Neuron (in vitro differentiated cells): ENCODE data around the gene IRF2BPL.

Experiments used
- H2AFZ ChIP-seq: one replicate; pipeline ENCODE4 v1.6.1; 2013; ENCODE audit warnings: low read depth, mild to moderate bottlenecking, inconsistent platforms, low read length, moderate library complexity
- H3K27me3 ChIP-seq: one replicate; pipeline ENCODE4 v1.6.1; 2013; ENCODE audit warnings: low read length; ENCODE audit not compliant: insufficient read depth
- H3K36me3 ChIP-seq: one replicate; pipeline ENCODE4 v1.6.1; 2013; ENCODE audit warnings: low read length; ENCODE audit not compliant: insufficient read depth
- H3K4me1 ChIP-seq: one replicate; pipeline ENCODE4 v1.6.1; 2013; ENCODE audit warnings: low read length; ENCODE audit not compliant: insufficient read depth
- H3K4me3 ChIP-seq: 2 replicates; pipeline ENCODE4 v1.5.1; 2013; ENCODE audit warnings: mild to moderate bottlenecking, low read length, moderate library complexity
- H3K9me3 ChIP-seq: one replicate; pipeline ENCODE4 v1.6.1; 2013; ENCODE audit warnings: low read length

Gene IRF2BPL

DNA sequence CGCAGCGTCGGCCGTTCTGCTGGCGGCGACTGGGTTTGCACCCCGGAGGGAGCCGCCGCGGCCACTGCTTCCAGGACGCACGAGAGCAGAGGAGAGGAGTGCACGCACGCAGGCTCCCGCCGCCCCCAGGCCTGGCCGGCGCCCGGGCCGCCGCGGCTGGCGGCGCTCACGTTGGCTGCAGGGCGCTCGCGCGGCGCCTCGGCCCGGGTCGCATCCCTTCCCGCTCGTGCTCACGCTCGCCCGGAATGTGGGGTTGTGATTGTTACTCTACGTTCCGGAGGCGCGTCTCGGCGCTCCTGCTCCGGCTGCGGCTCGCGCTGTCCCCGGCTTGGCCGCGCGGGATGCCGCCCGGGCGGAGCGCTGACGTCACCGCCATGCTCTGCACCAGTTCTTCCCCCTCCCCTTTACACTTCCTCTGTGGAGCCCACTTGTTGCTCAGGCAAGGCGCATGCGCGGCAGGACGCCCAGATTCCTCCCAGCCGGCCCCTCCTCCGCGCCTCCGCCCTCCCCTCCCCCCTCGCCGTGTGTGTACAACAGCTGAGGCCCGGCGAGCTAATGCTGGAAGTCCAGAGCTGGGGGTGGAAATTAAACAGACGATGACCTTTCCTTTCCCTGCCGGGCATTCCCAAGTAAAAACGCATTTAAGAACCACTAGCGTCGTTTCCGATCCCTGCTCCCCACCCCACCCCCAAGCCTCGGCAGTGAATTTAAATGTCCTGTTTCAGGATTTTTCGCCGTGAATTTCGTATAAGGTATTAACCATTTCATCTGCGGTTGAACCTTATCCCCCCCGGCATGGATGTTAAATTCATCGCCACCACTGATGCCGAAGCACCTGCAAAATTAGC lies at the start of gene IRF2BPL:
IRF2BPL (minus strand) TSS at position 325 of the 848 bp plus-strand sequence. CDS start 916 bp downstream, outside the sequence.
- Histone ChIP-seq H3K9me3 (no peaks in the 10 kb centered on the region), H3K27me3 (no peaks in the 10 kb centered on the region), H2AFZ (peak within 1 kb of the TSS; percentile 82), H3K4me1 (peaks cover 57% of the 10 kb centered on the region), H3K4me3 (peak within 1 kb of the TSS; percentile 78), H3K36me3 (peaks cover 6% of the 10 kb centered on the region)

DNA sequence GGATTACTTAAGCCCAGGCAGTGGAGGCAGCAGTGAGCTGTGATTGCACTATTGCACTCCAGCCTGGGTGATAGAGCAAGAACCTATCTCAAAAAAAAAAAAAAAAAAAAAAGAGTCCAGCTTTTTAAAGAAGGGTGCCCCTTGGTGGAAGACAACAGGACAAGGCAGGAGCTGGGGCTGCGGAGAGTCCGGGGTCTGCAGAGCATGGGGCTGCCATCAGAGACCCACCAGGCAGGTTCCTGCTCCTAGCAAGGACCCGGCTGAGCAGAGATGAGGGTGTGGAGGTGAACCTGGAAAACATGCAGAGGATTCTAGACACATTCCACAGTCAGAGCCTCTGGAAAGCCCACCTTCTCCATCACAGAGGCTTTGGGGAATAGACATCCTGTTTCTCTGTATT lies 48.5 kb upstream of the IRF2BPL start:
- Histone ChIP-seq H3K36me3 (no peaks in the 10 kb centered on the region), H3K27me3 (no peaks in the 10 kb centered on the region), H3K4me1 (peaks cover 16% of the 10 kb centered on the region), H3K4me3 (no peak overlapping the region), H3K9me3 (peaks cover 8% of the 10 kb centered on the region), H2AFZ (no peak overlapping the region)

DNA sequence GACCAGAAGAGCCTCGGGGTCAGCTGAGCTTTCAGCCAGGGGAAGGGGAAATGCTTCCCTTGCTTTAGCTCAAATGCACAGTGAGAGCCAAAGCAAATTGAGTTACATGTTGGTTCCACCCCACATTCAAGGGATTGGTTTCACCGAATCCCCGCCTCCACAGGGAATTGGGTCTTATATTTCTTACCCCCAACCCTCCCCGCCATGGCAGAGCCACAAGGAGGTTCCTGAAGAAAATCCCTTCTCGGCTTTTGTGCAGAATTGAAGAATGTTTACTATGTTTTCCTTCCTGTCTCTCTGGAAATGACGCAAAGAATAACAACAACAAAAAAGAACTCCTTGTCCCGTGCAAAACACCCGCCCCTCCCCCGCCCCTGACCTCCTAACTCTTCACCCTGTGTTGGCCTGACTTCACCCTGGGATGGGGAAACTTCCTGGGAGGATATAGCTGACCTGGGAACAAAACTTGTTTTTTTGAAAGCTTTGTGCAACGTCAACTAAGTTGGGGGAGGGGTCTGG lies 47.7 kb upstream of the IRF2BPL start:
- Histone ChIP-seq H3K36me3 (no peaks in the 10 kb centered on the region), H3K4me1 (peaks cover 16% of the 10 kb centered on the region), H2AFZ (peak overlapping the region; percentile 82), H3K9me3 (peaks cover 8% of the 10 kb centered on the region), H3K27me3 (no peaks in the 10 kb centered on the region), H3K4me3 (peak overlapping the region; percentile 33)

- Histone ChIP-seq H3K36me3 (no peaks in the 10 kb centered on the region), H3K4me3 (no peak overlapping the region), H3K4me1 (peaks cover 20% of the 10 kb centered on the region), H3K27me3 (no peaks in the 10 kb centered on the region), H2AFZ (no peak overlapping the region), H3K9me3 (peaks cover 3% of the 10 kb centered on the region)
These were observed 46.5 kb upstream of the IRF2BPL start for GRCh38 chr14:77074969-77075368.

- Histone ChIP-seq H3K27me3 (no peaks in the 10 kb centered on the region), H3K9me3 (no peaks in the 10 kb centered on the region), H2AFZ (no peak overlapping the region), H3K4me3 (no peak overlapping the region), H3K36me3 (no peaks in the 10 kb centered on the region), H3K4me1 (peaks cover 25% of the 10 kb centered on the region)
These were observed 43.5 kb upstream of the IRF2BPL start for GRCh38 chr14:77071938-77072388.

DNA sequence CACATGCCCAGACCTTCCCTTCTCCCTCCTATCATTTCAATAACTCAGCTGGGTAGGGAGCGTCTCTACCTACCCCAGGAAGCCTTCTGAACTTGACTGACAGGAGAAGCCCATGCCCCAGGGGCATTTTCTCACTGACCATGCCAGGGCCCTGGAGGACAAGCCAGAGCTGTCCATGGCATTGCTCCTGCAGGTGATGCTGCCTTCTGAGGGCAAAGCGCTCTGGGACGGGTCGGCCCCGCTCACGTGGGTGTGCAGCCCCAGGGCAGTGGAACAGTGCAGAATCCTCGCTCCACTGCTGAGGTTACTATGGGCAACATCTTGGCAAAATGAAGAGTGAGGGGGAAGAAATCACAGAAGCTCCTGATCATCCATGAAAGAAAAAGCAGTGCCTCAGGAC lies 41.0 kb upstream of the IRF2BPL start:
- Histone ChIP-seq H2AFZ (no peak overlapping the region), H3K36me3 (no peaks in the 10 kb centered on the region), H3K9me3 (no peaks in the 10 kb centered on the region), H3K4me1 (peaks cover 19% of the 10 kb centered on the region), H3K4me3 (no peak overlapping the region), H3K27me3 (no peaks in the 10 kb centered on the region)

- Histone ChIP-seq H3K27me3 (no peaks in the 10 kb centered on the region), H3K36me3 (no peaks in the 10 kb centered on the region), H3K4me3 (no peak overlapping the region), H3K9me3 (no peaks in the 10 kb centered on the region), H3K4me1 (peaks cover 22% of the 10 kb centered on the region), H2AFZ (no peak overlapping the region)
These were observed 40.2 kb upstream of the IRF2BPL start for GRCh38 chr14:77068517-77069200.

GRCh38 chr14:77067632-77068516 lies 39.4 kb upstream of the IRF2BPL start:
- Histone ChIP-seq H3K4me3 (no peak overlapping the region), H3K9me3 (no peaks in the 10 kb centered on the region), H3K4me1 (peaks cover 22% of the 10 kb centered on the region), H2AFZ (no peak overlapping the region), H3K36me3 (no peaks in the 10 kb centered on the region), H3K27me3 (no peaks in the 10 kb centered on the region)

- H3K9me3 ChIP-seq = no peaks in the 10 kb centered on the region
- H3K27me3 ChIP-seq = no peaks in the 10 kb centered on the region
- H3K36me3 ChIP-seq = no peaks in the 10 kb centered on the region
- H3K4me1 ChIP-seq = peaks cover 22% of the 10 kb centered on the region
- no peak overlapping the region for H2AFZ ChIP-seq
- H3K4me3 ChIP-seq = no peak overlapping the region
These were observed 38.2 kb upstream of the IRF2BPL start for GRCh38 chr14:77066578-77067172.

DNA sequence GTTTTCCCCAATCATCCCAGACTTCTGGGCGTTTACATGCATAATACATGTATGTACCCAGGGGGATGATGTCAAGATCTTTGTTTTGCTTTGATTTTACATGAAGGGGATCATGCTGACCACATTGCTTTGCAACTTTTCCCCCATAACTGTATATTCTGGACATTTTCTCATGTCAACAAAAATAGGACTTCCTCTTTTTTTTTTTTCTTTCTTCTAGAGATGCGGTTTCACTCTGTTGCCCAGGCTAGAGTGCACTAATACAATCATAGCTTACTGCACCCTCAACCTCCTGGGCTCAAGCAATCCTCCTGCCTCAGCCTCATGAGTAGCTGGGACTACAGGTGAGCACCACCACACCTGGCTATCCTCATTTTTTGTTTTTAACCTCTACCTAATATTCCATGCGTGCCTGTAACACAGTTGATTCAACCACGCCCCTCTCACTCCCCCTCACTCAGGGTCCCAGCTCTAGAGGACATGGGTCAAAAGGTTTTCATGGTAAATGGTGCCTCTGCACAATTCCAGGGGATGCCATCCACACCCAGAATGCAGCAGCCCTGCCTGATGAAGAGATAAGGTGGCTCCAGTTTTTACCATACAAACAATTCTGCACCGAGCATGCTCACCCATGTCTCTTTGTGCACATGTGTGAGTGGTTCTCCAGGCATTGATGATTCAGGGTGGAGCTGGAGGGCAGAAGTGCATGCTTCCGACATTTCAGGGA lies 37.5 kb upstream of the IRF2BPL start:
- no peaks in the 10 kb centered on the region for H3K36me3 ChIP-seq
- no peaks in the 10 kb centered on the region for H3K9me3 ChIP-seq
- H3K4me1 ChIP-seq = peaks cover 22% of the 10 kb centered on the region
- no peaks in the 10 kb centered on the region for H3K27me3 ChIP-seq
- H2AFZ ChIP-seq = no peak overlapping the region
- no peak overlapping the region for H3K4me3 ChIP-seq

GRCh38 chr14:77064521-77065178 lies 36.1 kb upstream of the IRF2BPL start:
- Histone ChIP-seq H3K4me3 (no peak overlapping the region), H3K4me1 (peaks cover 21% of the 10 kb centered on the region), H3K27me3 (no peaks in the 10 kb centered on the region), H3K9me3 (no peaks in the 10 kb centered on the region), H2AFZ (no peak overlapping the region), H3K36me3 (no peaks in the 10 kb centered on the region)
